Activated CD4-positive, alpha-beta T cell treated with anti-CD3 and anti-CD28 coated beads, Interleukin-2, amount 10 ng/mL, durations not matched to agents 24 days and 14 days (primary cell): Measurements from ENCODE around the gene IGFALS. TPM values are rescaled to one million over a fixed set of nuclear protein-coding genes. Genes with fewer than 3 reads are reported as not detected.

Source experiments
- DNase-seq: peaks from one replicate; pipeline ENCODE4 v3.0.0; 2022
- H3K27ac Mint-ChIP-seq: one replicate; pipeline ENCODE4 v1.8.0; 2022; ENCODE audit warnings: mild to moderate bottlenecking, mixed read lengths
- H3K27me3 Mint-ChIP-seq: one replicate; pipeline ENCODE4 v1.8.0; 2022; ENCODE audit warnings: mixed read lengths
- H3K36me3 Mint-ChIP-seq: one replicate; pipeline ENCODE4 v1.8.0; 2022; ENCODE audit warnings: low read depth, mild to moderate bottlenecking, mixed read lengths
- H3K4me1 Mint-ChIP-seq: one replicate; pipeline ENCODE4 v1.8.0; 2021; ENCODE audit warnings: mixed read lengths
- H3K4me3 Mint-ChIP-seq: one replicate; pipeline ENCODE4 v1.8.0; 2022; ENCODE audit warnings: mild to moderate bottlenecking, moderate library complexity, mixed read lengths
- H3K9me3 Mint-ChIP-seq: one replicate; pipeline ENCODE4 v1.8.0; 2021; ENCODE audit warnings: mixed read lengths
- intact Hi-C: fragments of 100-400 bp; cut with micrococcal nuclease; formaldehyde crosslinking; loops from one replicate; pipeline ENCODE4 v1.15.1; 2023
- total RNA-seq: library from RNA; stranded (reverse); gene quantifications from 2 replicates; pipeline ENCODE4 v1.2.3, GENCODE V29; 2022

IGFALS gene
- total RNA-seq, 1 donor from 2014 or later: 0.12 TPM

DNA sequence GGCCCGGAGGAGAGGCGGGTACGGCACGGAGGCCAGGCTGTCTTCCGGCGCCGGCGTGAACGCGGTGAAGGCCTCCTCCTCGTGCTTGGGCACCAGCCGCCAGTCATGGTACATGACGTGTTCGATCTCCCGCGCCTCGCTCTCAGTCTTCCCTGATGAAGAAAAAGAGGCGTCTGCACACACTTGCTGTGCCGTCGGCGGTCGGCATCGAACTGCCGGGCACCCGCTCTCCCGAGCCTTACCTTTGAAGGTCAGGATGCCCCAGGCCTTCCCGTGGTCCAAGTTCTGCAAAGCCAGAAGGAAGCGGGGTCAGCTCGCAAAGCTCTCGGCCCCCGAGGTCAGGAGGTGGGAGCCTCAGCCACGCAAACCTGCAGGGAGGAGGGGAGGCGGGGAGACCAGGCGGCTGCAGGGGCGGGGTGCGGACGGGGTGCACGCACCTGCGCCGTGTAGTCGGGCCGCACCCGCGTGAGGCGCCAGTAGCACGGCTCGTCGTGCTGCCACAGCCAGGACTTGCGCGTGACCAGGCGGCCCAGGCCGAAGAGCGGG lies 21.1 kb downstream of the IGFALS start, which contains the start of gene EME2:
Gene EME2 (plus strand): TSS at position 449 of the 546 bp plus-strand sequence. CDS start 418 bp downstream, outside the sequence.
- H3K9me3 Mint-ChIP-seq: no peaks in the 10 kb centered on the region
- H3K4me3 Mint-ChIP-seq: peak within 1 kb of the TSS; percentile 93
- peaks cover 10% of the 10 kb centered on the region for H3K4me1 Mint-ChIP-seq

DNA sequence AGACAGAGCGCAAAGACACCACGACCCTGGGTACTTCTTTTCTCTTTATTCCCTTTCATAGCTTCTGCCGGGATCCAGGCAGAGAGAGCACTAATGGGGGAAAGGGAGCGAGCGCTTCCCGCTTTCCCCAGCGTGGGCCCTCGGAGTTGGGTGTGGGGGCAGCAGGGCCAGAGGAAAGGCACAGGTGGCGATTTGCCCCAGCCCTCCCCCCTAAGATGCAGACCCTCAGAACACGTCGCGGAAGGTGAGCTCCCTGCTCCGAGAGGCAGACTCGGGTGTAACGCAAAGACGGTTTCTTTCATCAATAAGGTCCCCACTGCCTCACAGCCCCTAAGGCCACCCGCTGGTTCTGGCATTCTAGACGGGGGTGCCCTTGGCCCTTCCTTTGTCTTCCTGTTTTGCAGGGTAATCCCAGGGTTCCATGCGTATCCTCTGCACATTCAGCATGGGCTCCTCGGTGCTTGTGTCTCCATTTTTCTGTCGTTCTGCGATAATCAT lies 21.6 kb downstream of the IGFALS start:
- intact Hi-C loops: loop anchor here (1.0 to 5.0 kb wide), 6 partner anchors 53 to 297 kb away; partner anchors contain the start of genes CLCN7, CRAMP1, IFT140 and MAPK8IP3
- H3K27me3 Mint-ChIP-seq: no peaks in the 10 kb centered on the region
- peaks cover 10% of the 10 kb centered on the region for H3K4me1 Mint-ChIP-seq
- peak overlapping the region; percentile 93 for H3K4me3 Mint-ChIP-seq
- no peak for DNase-seq
- no peaks in the 10 kb centered on the region for H3K9me3 Mint-ChIP-seq
- peak overlapping the region; percentile 95 for H3K27ac Mint-ChIP-seq
- peaks cover 22% of the 10 kb centered on the region for H3K36me3 Mint-ChIP-seq

More for the DNA sequence above, 21.1 kb downstream of the IGFALS start, which contains the start of gene EME2:
- intact Hi-C loops: loop anchor here (2.0 to 5.0 kb wide), 3 partner anchors 65 to 170 kb away; partner anchors contain the start of genes CRAMP1, IFT140, MAPK8IP3 and MSRB1
- peak; percentile 85 for DNase-seq
- H3K27me3 Mint-ChIP-seq: no peaks in the 10 kb centered on the region
- H3K36me3 Mint-ChIP-seq: peaks cover 18% of the 10 kb centered on the region
- peak within 1 kb of the TSS; percentile 95 for H3K27ac Mint-ChIP-seq

DNA sequence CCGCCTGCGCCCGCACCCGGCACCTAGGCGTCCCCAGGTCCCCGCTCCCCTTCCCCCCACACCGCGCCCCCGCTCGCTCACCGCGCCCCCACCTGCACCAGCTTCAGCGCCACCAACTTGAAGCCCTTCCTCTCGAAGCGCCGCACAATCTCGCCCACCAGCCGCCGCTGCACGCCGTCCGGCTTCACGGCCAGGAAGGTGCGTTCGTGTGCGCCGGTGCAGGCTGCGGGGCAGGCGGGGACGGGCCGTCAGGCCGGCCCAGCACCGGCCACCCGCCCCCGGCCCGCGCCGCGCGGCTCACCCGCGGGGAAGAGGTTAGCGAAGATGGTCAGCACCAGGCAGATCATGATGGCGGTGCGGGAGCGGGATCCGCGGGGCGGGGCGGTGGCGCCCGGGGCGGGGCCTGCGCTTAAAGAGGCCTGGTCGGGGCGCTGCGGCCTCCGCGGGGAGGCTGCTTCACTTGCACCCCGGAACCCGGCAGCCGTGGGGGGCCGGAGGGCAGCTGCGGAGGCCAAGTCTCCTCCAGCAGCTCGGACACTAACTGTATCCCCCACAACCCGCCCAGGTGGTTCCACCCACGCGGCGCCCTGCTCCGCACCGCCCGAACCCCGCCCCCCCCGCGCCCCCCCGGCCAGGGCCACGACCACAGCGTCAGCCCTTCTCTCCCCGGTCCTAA lies 22.2 kb downstream of the IGFALS start, which contains the start of gene NME3:
Gene NME3 (minus strand): TSS at position 356 of the 676 bp plus-strand sequence. CDS start 9 bp downstream, at position 347.
- H3K36me3 Mint-ChIP-seq: peaks cover 22% of the 10 kb centered on the region
- peak within 1 kb of the TSS; percentile 95 for H3K27ac Mint-ChIP-seq
- intact Hi-C loops: loop anchor here (1.0 to 5.0 kb wide), 5 partner anchors 53 to 296 kb away; partner anchors contain the start of genes CLCN7, MAPK8IP3 and MSRB1
- no peaks in the 10 kb centered on the region for H3K9me3 Mint-ChIP-seq
- H3K4me3 Mint-ChIP-seq: peak within 1 kb of the TSS; percentile 93
- H3K27me3 Mint-ChIP-seq: no peaks in the 10 kb centered on the region
- DNase-seq: peak; percentile 96
- peaks cover 10% of the 10 kb centered on the region for H3K4me1 Mint-ChIP-seq

DNA sequence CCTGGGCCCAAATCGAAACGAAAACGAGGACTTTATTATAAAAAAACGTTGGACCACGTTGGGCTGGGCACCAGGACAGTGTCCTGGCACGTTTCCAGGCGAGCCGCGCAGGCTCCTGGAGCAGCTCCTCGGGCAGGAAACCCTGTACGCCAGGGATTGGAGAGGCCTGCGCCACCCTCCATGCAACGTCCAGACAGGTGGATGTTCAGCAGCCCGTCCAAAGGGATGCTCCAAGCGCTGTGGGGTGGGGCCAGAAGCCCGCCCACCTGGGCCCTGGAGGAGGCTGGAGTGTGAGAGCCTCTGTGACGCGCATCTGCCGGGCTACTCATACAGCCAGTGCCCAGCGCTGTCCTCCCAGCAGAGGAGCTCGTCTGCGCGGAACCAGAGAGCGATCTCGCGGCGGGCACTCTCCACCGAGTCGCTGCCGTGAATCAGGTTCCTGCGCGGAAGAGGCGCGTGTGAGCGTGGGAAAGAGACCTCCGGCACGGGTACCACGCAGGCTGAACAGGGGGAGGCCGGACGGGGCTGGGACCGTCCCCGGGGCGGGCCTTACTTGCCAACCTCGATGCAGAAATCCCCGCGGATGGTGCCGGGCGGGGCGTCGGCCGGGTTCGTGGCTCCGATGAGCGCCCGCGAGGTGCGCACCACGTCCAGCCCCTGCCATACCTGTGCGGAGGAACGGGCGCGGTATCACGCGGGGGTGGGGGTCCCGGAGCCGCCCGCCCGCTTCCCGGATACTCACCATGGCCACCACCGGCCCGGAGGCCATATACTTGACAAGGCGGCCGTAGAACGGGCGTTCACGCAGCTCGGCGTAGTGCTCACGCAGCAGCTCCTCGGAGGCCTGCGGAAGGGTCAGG lies 22.9 kb downstream of the IGFALS start:
- peak overlapping the region; percentile 93 for H3K4me3 Mint-ChIP-seq
- no peaks in the 10 kb centered on the region for H3K27me3 Mint-ChIP-seq
- peaks cover 24% of the 10 kb centered on the region for H3K36me3 Mint-ChIP-seq
- intact Hi-C loops: loop anchor here (1.0 to 5.0 kb wide), 5 partner anchors 54 to 295 kb away; partner anchors contain the start of genes CLCN7, MAPK8IP3 and MSRB1
- H3K27ac Mint-ChIP-seq: peak overlapping the region; percentile 74
- peak; percentile 83 for DNase-seq
- H3K9me3 Mint-ChIP-seq: no peaks in the 10 kb centered on the region
- H3K4me1 Mint-ChIP-seq: peaks cover 10% of the 10 kb centered on the region

DNA sequence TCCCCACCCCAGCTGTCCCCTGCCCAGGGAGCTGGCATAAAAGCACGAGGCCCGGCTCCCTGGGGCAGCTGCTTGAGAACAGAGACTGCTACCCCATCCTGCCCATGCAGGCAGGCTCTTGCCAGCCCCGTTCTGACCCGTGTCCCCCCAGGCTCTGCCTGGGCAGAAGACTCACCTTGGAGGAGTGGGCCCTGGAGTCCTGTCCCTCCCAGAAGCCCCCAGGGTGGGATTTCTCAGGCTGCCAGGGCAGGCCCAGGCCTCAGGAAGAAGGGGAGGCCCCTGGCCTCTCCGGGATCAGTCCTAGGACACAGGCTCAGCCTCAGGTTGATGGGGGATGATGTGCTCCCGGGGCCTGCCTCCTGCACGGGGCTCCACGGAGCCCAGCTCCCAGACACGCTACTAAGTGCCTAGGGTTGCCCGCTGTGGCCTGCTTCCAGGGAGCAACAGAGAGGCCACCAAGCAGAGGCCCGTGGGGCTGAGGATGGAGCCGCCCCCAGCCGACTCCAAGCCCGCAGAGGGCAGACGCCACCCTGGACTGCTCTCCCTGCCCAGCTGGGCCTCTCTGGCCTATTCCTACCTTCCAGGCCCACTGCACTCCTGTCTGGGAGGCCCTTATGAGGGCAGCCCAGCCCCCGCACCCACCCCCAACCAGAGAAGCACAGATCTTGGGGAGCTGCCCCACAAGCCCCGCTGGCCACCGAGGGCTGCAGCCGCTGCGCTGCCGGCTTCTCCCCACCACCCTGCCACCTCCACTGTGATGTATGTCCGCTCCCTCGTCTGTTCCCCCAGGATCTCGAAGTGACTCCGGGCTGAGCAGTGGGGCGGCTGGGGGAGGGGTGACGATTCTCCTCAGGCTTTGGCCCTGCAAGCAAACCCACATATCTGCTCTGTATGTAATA lies 23.9 kb downstream of the IGFALS start:
- Mint-ChIP-seq H3K4me3 (peak overlapping the region; percentile 93), H3K27ac (peak overlapping the region; percentile 74), H3K9me3 (no peaks in the 10 kb centered on the region), H3K36me3 (peaks cover 26% of the 10 kb centered on the region), H3K27me3 (no peaks in the 10 kb centered on the region), H3K4me1 (peaks cover 10% of the 10 kb centered on the region)
- DNase-seq: no peak
- intact Hi-C loops: loop anchor here (2.0 to 5.0 kb wide), 4 partner anchors 55 to 173 kb away; partner anchors contain the start of genes MAPK8IP3 and MSRB1

DNA sequence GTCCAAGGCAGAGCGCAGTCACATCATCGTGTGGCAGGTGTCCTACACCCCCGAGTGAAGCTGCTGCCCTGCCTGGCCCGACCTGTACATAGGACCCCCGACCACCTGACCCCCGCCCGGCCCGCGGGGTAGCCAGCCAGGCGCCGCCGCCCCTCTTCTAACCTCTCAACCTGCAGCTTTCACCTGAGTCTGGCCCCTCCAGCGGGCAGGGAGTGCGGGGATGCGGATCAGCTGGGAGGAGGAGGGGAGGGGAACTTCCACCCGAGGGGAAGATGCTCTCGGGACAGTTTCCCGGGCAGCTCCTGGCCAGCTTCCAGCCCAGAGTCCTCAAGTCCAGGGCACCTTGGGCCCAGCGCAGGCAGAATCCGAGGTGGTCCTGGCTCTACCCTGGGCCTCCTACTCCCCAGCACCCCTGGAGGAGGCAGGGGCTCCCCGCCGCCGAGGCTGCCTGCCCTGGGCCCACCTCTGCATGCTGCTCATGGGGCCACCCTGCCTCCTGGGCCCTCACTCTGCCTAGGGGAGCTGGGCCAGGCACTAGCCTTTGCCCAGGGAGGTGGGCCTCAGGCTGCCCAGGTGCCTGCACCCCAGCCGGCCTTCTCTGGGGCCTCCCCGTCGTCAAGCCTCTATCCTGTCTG lies 24.6 kb downstream of the IGFALS start:
- DNase-seq: no peak
- H3K27ac Mint-ChIP-seq: no peak overlapping the region
- H3K4me3 Mint-ChIP-seq: no peak overlapping the region
- intact Hi-C loops: no loop called here
- H3K36me3 Mint-ChIP-seq: peaks cover 26% of the 10 kb centered on the region
- no peaks in the 10 kb centered on the region for H3K27me3 Mint-ChIP-seq
- H3K9me3 Mint-ChIP-seq: no peaks in the 10 kb centered on the region
- peaks cover 8% of the 10 kb centered on the region for H3K4me1 Mint-ChIP-seq

DNA sequence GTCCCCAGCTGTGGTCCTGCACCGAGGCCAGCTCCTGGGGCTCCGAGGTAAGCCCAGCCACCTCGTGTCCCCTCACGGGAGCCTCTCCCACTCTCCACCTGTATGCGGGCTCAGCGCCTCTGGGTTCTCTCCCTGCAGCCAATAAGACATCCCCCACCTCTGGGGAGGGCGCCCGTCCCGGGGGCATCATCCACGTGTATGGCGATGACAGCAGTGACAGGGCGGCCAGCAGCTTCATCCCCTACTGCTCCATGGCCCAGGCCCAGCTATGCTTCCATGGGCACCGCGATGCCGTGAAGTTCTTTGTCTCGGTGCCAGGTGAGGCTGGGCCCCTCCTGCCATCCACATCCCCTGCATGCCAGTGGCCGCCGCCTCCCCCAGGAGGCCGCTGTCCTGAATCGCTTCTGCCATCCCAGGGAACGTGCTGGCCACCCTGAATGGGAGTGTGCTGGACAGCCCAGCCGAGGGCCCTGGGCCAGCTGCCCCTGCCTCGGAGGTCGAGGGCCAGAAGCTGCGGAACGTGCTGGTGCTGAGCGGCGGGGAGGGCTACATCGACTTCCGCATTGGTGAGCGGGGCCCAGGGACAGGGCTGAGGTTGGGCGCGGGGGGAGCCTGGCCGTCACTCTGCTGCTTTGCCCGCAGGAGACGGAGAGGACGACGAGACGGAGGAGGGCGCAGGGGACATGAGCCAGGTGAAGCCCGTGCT lies 25.3 kb downstream of the IGFALS start:
- H3K27me3 Mint-ChIP-seq: no peaks in the 10 kb centered on the region
- intact Hi-C loops: no loop called here
- H3K9me3 Mint-ChIP-seq: no peaks in the 10 kb centered on the region
- H3K27ac Mint-ChIP-seq: no peak overlapping the region
- no peak for DNase-seq
- H3K4me1 Mint-ChIP-seq: peaks cover 7% of the 10 kb centered on the region
- H3K4me3 Mint-ChIP-seq: no peak overlapping the region
- H3K36me3 Mint-ChIP-seq: peaks cover 26% of the 10 kb centered on the region

DNA sequence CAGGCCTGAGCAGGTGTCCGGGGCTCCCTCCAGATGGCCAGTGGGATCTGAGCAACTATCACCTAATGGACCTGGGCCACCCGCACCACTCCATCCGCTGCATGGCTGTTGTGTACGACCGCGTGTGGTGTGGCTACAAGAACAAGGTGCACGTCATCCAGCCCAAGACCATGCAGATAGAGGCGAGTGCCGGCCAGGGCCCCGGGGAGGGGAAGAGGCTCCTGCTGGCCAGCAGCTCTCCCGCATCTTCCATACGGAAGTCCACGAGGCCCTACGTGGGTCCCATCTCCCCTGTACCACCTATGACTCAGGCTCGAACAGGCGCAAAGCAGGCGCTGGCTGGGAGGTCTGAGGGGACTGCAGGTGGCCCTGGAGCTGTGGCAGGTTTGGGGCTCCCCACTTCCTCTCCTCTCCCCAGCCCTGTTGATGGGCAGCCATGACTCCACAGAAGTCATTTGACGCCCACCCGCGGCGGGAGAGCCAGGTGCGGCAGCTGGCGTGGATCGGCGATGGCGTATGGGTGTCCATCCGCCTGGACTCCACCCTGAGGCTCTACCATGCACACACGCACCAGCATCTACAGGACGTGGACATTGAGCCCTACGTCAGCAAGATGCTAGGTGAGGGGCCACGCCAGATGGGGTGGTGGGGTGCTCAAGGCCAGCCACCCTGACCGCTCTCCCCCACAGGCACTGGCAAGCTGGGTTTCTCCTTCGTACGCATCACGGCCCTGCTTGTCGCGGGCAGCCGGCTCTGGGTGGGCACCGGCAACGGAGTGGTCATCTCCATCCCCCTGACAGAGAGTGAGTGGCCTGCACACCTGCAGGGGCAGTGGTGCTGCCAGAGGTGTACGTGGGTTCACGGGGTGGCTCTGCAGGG lies 26.1 kb downstream of the IGFALS start:
- H3K36me3 Mint-ChIP-seq: peaks cover 25% of the 10 kb centered on the region
- no peaks in the 10 kb centered on the region for H3K9me3 Mint-ChIP-seq
- intact Hi-C loops: no loop called here
- DNase-seq: no peak
- peaks cover 7% of the 10 kb centered on the region for H3K4me1 Mint-ChIP-seq
- no peak overlapping the region for H3K27ac Mint-ChIP-seq
- no peak overlapping the region for H3K4me3 Mint-ChIP-seq
- H3K27me3 Mint-ChIP-seq: no peaks in the 10 kb centered on the region

DNA sequence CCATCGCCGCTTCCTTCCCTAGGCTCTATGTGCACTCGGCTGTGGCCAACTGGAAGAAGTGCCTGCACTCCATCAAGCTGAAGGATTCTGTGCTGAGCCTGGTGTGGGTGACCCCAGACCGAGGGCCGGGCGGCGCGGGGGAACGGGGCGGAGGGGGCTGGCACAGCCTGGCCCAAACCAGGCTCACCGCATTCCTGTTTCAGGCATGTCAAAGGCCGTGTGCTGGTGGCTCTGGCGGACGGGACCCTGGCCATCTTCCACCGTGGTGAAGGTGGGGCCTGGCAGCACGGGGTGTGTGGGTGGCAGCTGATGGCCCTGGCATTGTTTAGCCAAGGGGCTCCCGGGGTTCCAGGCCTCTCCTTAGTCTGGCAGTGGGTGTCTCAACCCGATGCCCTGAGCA lies 26.8 kb downstream of the IGFALS start:
- DNase-seq: no peak
- no peak overlapping the region for H3K4me3 Mint-ChIP-seq
- H3K27ac Mint-ChIP-seq: no peak overlapping the region
- H3K27me3 Mint-ChIP-seq: no peaks in the 10 kb centered on the region
- H3K4me1 Mint-ChIP-seq: peaks cover 3% of the 10 kb centered on the region
- peaks cover 21% of the 10 kb centered on the region for H3K36me3 Mint-ChIP-seq
- H3K9me3 Mint-ChIP-seq: no peaks in the 10 kb centered on the region
- intact Hi-C loops: no loop called here

DNA sequence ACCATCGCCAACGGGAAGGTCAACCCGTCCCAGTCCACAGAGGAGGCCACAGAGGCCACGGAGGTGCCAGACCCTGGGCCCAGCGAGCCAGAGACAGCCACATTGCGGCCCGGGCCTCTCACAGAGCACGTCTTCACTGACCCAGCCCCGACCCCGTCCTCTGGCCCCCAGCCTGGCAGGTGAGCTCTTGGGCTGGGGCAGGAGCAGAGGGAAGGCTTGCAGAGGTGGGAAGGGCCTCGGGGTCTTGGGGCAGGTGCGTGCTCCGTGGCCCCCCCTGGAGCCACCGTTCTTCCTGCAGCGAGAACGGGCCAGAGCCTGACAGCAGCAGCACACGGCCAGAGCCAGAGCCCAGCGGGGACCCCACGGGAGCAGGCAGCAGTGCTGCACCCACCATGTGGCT lies 27.3 kb downstream of the IGFALS start:
- no peak overlapping the region for H3K27ac Mint-ChIP-seq
- no peaks in the 10 kb centered on the region for H3K27me3 Mint-ChIP-seq
- intact Hi-C loops: no loop called here
- H3K4me3 Mint-ChIP-seq: no peak overlapping the region
- no peaks in the 10 kb centered on the region for H3K9me3 Mint-ChIP-seq
- peaks cover 23% of the 10 kb centered on the region for H3K36me3 Mint-ChIP-seq
- H3K4me1 Mint-ChIP-seq: peaks cover 3% of the 10 kb centered on the region
- no peak for DNase-seq

DNA sequence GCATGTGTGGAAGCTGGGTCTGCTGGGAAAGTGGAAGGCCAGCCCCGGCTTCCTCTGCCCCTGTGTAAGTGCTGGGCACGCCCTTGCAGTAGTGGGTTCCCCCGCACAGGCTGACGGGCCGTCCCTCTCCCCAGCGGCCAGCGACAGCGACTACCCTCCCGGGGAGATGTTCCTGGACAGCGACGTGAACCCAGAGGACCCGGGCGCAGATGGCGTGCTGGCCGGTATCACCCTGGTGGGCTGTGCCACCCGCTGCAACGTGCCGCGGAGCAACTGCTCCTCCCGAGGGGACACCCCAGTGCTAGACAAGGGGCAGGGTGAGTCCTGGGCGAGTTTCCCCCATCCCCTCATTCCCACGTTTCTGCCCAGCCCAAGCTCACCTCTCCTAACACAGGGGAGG lies 27.7 kb downstream of the IGFALS start:
- Mint-ChIP-seq H3K27ac (no peak overlapping the region), H3K4me3 (no peak overlapping the region), H3K36me3 (peaks cover 24% of the 10 kb centered on the region), H3K9me3 (no peaks in the 10 kb centered on the region), H3K4me1 (peaks cover 3% of the 10 kb centered on the region), H3K27me3 (no peaks in the 10 kb centered on the region)
- DNase-seq: peak; percentile 56
- intact Hi-C loops: no loop called here
